Ammon's horn (tissue), 1 donor: ENCODE data around the gene ALLC.

Experiments
- DNase-seq: peaks from one replicate; pipeline ENCODE4 v3.0.0-alpha.2; 2016; ENCODE audit warnings: low spot score

Gene ALLC

DNA sequence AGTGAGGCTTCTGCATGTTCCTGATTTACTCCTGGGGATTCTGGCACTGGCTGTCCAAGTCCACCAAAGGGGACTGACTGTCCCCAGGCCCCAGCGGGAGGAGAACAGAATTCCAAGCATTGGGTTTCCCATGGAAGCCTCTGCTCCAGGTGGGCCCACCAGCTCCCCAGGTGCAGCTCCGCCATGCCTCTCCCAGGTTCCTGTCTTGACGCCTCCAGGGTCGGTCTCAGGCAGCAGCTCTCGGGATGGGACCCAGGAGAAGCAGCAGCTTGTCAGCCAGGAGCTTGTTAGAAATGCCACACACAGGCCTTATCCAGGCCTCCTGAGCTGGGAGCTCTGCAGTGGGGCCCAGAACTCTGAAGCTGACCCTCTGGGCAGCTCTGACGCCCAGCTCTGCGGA is 93.3 kb downstream of the ALLC start:
- DNase-seq: no peak

DNA sequence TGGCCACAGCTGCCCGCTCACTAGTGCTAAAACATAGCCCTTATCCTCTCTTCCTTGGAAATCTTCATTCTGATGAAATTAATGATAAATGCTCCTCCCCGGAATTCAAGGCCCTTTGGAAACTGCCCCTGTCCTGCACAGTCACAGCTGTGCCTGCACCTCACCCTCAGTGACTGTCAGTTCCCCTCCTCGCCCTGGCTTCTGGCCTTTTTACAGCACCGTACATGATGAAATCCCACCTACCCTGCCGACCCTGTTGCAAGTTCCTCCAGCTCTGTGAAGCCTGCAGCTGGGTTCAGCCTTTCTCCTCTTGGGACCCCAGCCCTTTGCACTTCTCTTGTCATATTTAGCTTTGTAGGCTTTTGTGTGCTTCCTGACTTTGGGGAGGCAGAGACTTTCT is 93.8 kb downstream of the ALLC start:
- no peak for DNase-seq
